GM21381 (cell line): ENCODE measurements around the gene PCGF6.

Source experiments
- ATAC-seq: cut with Tn5 transposase; IDR thresholded peaks from one replicate; pipeline ENCODE4 v1.9.1; 2021; ENCODE audit warnings: mild to moderate bottlenecking, moderate library complexity; ENCODE audit not compliant: unreplicated experiment

Gene PCGF6

GRCh38 chr10:103327906-103328305 is 23.0 kb downstream of the PCGF6 start:
- ATAC-seq, result no peak

- ATAC-seq, result no peak
Measured at GRCh38 chr10:103316087-103316486, 34.9 kb downstream of the PCGF6 start.

- ATAC-seq, result no peak
Measured at GRCh38 chr10:103310197-103310596, 40.7 kb downstream of the PCGF6 start.

GRCh38 chr10:103307594-103307993 is 43.3 kb downstream of the PCGF6 start:
- ATAC-seq, result no peak

GRCh38 chr10:103295374-103296015 is 55.4 kb downstream of the PCGF6 start:
- ATAC-seq, result no peak

GRCh38 chr10:103291588-103291987 is 59.4 kb downstream of the PCGF6 start:
- no peak for ATAC-seq

- no peak for ATAC-seq
Measured at GRCh38 chr10:103287992-103288391, 62.9 kb downstream of the PCGF6 start.

- no peak for ATAC-seq
Measured at GRCh38 chr10:103284170-103284569, 66.8 kb downstream of the PCGF6 start.

GRCh38 chr10:103282961-103283360 is 68.0 kb downstream of the PCGF6 start:
- ATAC-seq, result no peak

- ATAC-seq, result no peak
Measured at GRCh38 chr10:103281753-103282152, 69.2 kb downstream of the PCGF6 start.

- ATAC-seq, result no peak
Measured at GRCh38 chr10:103280506-103280905, 70.4 kb downstream of the PCGF6 start.

GRCh38 chr10:103280031-103280430 is 70.9 kb downstream of the PCGF6 start:
- no peak for ATAC-seq

- ATAC-seq, result no peak
Measured at GRCh38 chr10:103278862-103279298, 72.1 kb downstream of the PCGF6 start.

- no peak for ATAC-seq
Measured at GRCh38 chr10:103278537-103278823, 72.5 kb downstream of the PCGF6 start.

GRCh38 chr10:103277713-103278536 is 73.0 kb downstream of the PCGF6 start:
- ATAC-seq, result no peak

- ATAC-seq, result no peak
Measured at GRCh38 chr10:103276896-103277712, 73.8 kb downstream of the PCGF6 start, which contains the start of gene INA. Gene INA (plus strand): TSS chr10:103277138. CDS start chr10:103277212, 74 bp downstream.

GRCh38 chr10:103276251-103276895 is 74.6 kb downstream of the PCGF6 start:
- no peak for ATAC-seq

GRCh38 chr10:103273041-103273441 is 77.9 kb downstream of the PCGF6 start:
- no peak for ATAC-seq

- ATAC-seq, result no peak
Measured at GRCh38 chr10:103265717-103266329, 85.1 kb downstream of the PCGF6 start.

- ATAC-seq, result no peak
Measured at GRCh38 chr10:103262229-103262628, 88.7 kb downstream of the PCGF6 start.

GRCh38 chr10:103259989-103260388 is 91.0 kb downstream of the PCGF6 start:
- no peak for ATAC-seq
